HEK293 (cell line): Measurements from ENCODE around the gene OMA1.

Experiments
- CTCF ChIA-PET: fragments of 350-600 bp; formaldehyde crosslinking; extraction: SDS; loops from one replicate; lab custom pipeline; 2021; ENCODE audit warnings: antibody characterized with exemption; lab: Yijun Ruan, JAX
- POLR2A ChIA-PET: fragments of 300-600 bp; formaldehyde crosslinking; extraction: SDS; loops from one replicate; lab custom pipeline; 2020; ENCODE audit warnings: antibody characterized with exemption, inconsistent platforms; lab: Yijun Ruan, JAX
- H3K27ac ChIP-seq: fragments of 200-500 bp; sonication (Bioruptor generic); 2 replicates; pipeline ENCODE4 v1.5.1; 2014; ENCODE audit warnings: low read depth, low read length, control low read depth, inconsistent platforms; ENCODE audit errors: extremely low read depth
- H3K36me3 ChIP-seq, 2 experiments: fragments of 200-500 bp in 1 of 2; sonication (Bioruptor generic) in 1 of 2; 1 replicate in 1 of 2; 2 replicates in 1 of 2; pipeline ENCODE4 v1.5.1; 2014 to 2017; ENCODE audit warnings: inconsistent platforms in 2 of 2, low read length in 2 of 2; ENCODE audit not compliant: control insufficient read depth in 2 of 2, insufficient read depth in 1 of 2
- H3K4me1 ChIP-seq: fragments of 200-500 bp; sonication (Bioruptor generic); 2 replicates; pipeline ENCODE4 v1.5.1; 2014; ENCODE audit warnings: mild to moderate bottlenecking, low read length, inconsistent platforms; ENCODE audit not compliant: control insufficient read depth, insufficient read depth
- H3K4me3 ChIP-seq: 2 replicates; pipeline ENCODE4 v1.5.1; 2011; ENCODE audit warnings: low read depth, mild to moderate bottlenecking, control low read depth, low read length, moderate library complexity
- H3K9me3 ChIP-seq: fragments of 200-500 bp; sonication (Bioruptor generic); 2 replicates; pipeline ENCODE4 v1.5.1; 2014; ENCODE audit warnings: low read depth, low read length, inconsistent platforms; ENCODE audit not compliant: control insufficient read depth, insufficient read depth
- ELK4 ChIP-seq: IDR thresholded peaks from 2 replicates; pipeline ENCODE4 v1.6.1; 2011; ENCODE audit warnings: mild to moderate bottlenecking, low read depth, low read length, borderline replicate concordance
- KLF1 ChIP-seq: fragments of 450-650 bp; formaldehyde crosslinking; IDR thresholded peaks from 2 replicates; pipeline ENCODE4 v1.5.1; 2016; ENCODE audit warnings: missing biosample characterization, missing genetic modification characterization
- KLF8 ChIP-seq: fragments of 450-650 bp; formaldehyde crosslinking; IDR thresholded peaks from 2 replicates; pipeline ENCODE4 v1.5.1; 2016; ENCODE audit warnings: missing biosample characterization, missing genetic modification characterization
- KLF9 ChIP-seq: fragments of 450-650 bp; formaldehyde crosslinking; IDR thresholded peaks from 2 replicates; pipeline ENCODE4 v1.5.1; 2016; ENCODE audit warnings: missing biosample characterization, missing genetic modification characterization, low read depth
- YY1 ChIP-seq: fragments of 450-650 bp; formaldehyde crosslinking; IDR thresholded peaks from 2 replicates; pipeline ENCODE4 v1.5.1; 2018; ENCODE audit warnings: missing biosample characterization, missing genetic modification characterization
- ZBTB17 ChIP-seq: fragments of 450-650 bp; formaldehyde crosslinking; IDR thresholded peaks from 2 replicates; pipeline ENCODE4 v1.5.1; 2016; ENCODE audit warnings: missing biosample characterization, missing genetic modification characterization
- ZFP69B ChIP-seq: fragments of 450-650 bp; formaldehyde crosslinking; IDR thresholded peaks from 2 replicates; pipeline ENCODE4 v1.5.1; 2016; ENCODE audit warnings: missing biosample characterization, missing genetic modification characterization
- ZNF121 ChIP-seq: fragments of 450-650 bp; formaldehyde crosslinking; IDR thresholded peaks from 2 replicates; pipeline ENCODE4 v1.5.1; 2016; ENCODE audit warnings: missing biosample characterization, missing genetic modification characterization
- ZNF16 ChIP-seq: fragments of 450-650 bp; formaldehyde crosslinking; IDR thresholded peaks from 2 replicates; pipeline ENCODE4 v1.5.1; 2016; ENCODE audit warnings: low read depth, missing biosample characterization, missing genetic modification characterization
- ZNF184 ChIP-seq: fragments of 450-650 bp; IDR thresholded peaks from 2 replicates; pipeline ENCODE4 v1.5.1; 2018; ENCODE audit warnings: missing biosample characterization, mild to moderate bottlenecking, missing genetic modification characterization
- ZNF23 ChIP-seq: fragments of 450-650 bp; formaldehyde crosslinking; IDR thresholded peaks from 2 replicates; pipeline ENCODE4 v1.5.1; 2016; ENCODE audit warnings: missing biosample characterization, missing genetic modification characterization, borderline replicate concordance
- ZNF280D ChIP-seq: fragments of 450-650 bp; formaldehyde crosslinking; IDR thresholded peaks from 2 replicates; pipeline ENCODE4 v1.5.1; 2016; ENCODE audit warnings: missing biosample characterization, missing genetic modification characterization
- ZNF335 ChIP-seq: fragments of 450-650 bp; formaldehyde crosslinking; conservative IDR thresholded peaks from 2 replicates; pipeline ENCODE4 v1.5.1; 2016; ENCODE audit warnings: missing biosample characterization, missing genetic modification characterization
- ZNF350 ChIP-seq: fragments of 450-650 bp; formaldehyde crosslinking; IDR thresholded peaks from 2 replicates; pipeline ENCODE4 v1.5.0; 2017; ENCODE audit warnings: missing biosample characterization, mild to moderate bottlenecking, missing genetic modification characterization
- ZNF37A ChIP-seq: fragments of 450-650 bp; IDR thresholded peaks from 2 replicates; pipeline ENCODE4 v1.5.1; 2018; ENCODE audit warnings: missing biosample characterization, missing genetic modification characterization
- ZNF404 ChIP-seq: fragments of 450-650 bp; formaldehyde crosslinking; IDR thresholded peaks from 2 replicates; pipeline ENCODE4 v1.5.1; 2017; ENCODE audit warnings: missing biosample characterization, missing genetic modification characterization
- ZNF530 ChIP-seq: fragments of 450-650 bp; formaldehyde crosslinking; IDR thresholded peaks from 2 replicates; pipeline ENCODE4 v1.5.1; 2016; ENCODE audit warnings: low read depth, missing biosample characterization, missing genetic modification characterization
- ZNF548 ChIP-seq: fragments of 450-650 bp; formaldehyde crosslinking; IDR thresholded peaks from 2 replicates; pipeline ENCODE4 v1.5.1; 2016; ENCODE audit warnings: missing biosample characterization, missing genetic modification characterization
- ZNF555 ChIP-seq: fragments of 450-650 bp; formaldehyde crosslinking; conservative IDR thresholded peaks from 2 replicates; pipeline ENCODE4 v1.5.1; 2017; ENCODE audit warnings: missing biosample characterization, mild to moderate bottlenecking, missing genetic modification characterization, inconsistent platforms
- ZNF596 ChIP-seq: fragments of 450-650 bp; IDR thresholded peaks from 2 replicates; pipeline ENCODE4 v1.5.0; 2018; ENCODE audit warnings: missing biosample characterization, mild to moderate bottlenecking, missing genetic modification characterization, moderate library complexity
- ZNF658 ChIP-seq: fragments of 450-650 bp; formaldehyde crosslinking; IDR thresholded peaks from 2 replicates; pipeline ENCODE4; 2016; ENCODE audit warnings: missing biosample characterization, missing genetic modification characterization
- ZNF707 ChIP-seq: fragments of 450-650 bp; formaldehyde crosslinking; IDR thresholded peaks from 2 replicates; pipeline ENCODE4 v1.5.1; 2016; ENCODE audit warnings: missing biosample characterization, missing genetic modification characterization
- ZNF76 ChIP-seq: fragments of 450-650 bp; formaldehyde crosslinking; IDR thresholded peaks from 2 replicates; pipeline ENCODE4; 2016; ENCODE audit warnings: low read depth, missing biosample characterization, missing genetic modification characterization, borderline replicate concordance
- ZNF791 ChIP-seq: fragments of 450-650 bp; formaldehyde crosslinking; IDR thresholded peaks from 2 replicates; pipeline ENCODE4 v1.5.1; 2016; ENCODE audit warnings: missing biosample characterization, missing genetic modification characterization
- ZNF830 ChIP-seq: fragments of 450-650 bp; IDR thresholded peaks from 2 replicates; pipeline ENCODE4 v1.5.0; 2018; ENCODE audit warnings: missing biosample characterization, missing genetic modification characterization, low read depth, mild to moderate bottlenecking, moderate library complexity
- ZSCAN5A ChIP-seq: fragments of 450-650 bp; formaldehyde crosslinking; IDR thresholded peaks from 2 replicates; pipeline ENCODE4 v1.5.1; 2016; ENCODE audit warnings: missing biosample characterization, missing genetic modification characterization

OMA1 gene

GRCh38 chr1:58441699-58442098, 104.8 kb downstream of the OMA1 start:
- CTCF ChIA-PET: interaction anchor here (0.8 kb wide), 1 partner anchor 1617 kb away, joined by 3 read pairs; no protein-coding TSS in a partner anchor
- Histone ChIP-seq H3K36me3 (no peaks in the 10 kb centered on the region), H3K4me1 (no peaks in the 10 kb centered on the region)
- TF ChIP-seq ZNF404: no peak
- no peak for TF ChIP-seq ZNF184 (tag by site-specific recombination)
- no peak for TF ChIP-seq ZNF530 (tag by site-specific recombination)
- TF ChIP-seq, all 188 proteins: peak for 0
- no peak overlapping the region for H3K4me3 ChIP-seq
- H3K9me3 ChIP-seq: no peaks in the 10 kb centered on the region
- H3K27ac ChIP-seq: no peak overlapping the region
- POLR2A ChIA-PET: interaction anchor here (0.6 kb wide), 1 partner anchor 233 kb away, joined by 4 read pairs; no protein-coding TSS in a partner anchor

GRCh38 chr1:58440696-58441095, 105.8 kb downstream of the OMA1 start:
- POLR2A ChIA-PET: no interaction called here
- Histone ChIP-seq H3K27ac (no peak overlapping the region), H3K36me3 (no peaks in the 10 kb centered on the region), H3K9me3 (no peaks in the 10 kb centered on the region), H3K4me1 (no peaks in the 10 kb centered on the region), H3K4me3 (no peak overlapping the region)
- TF ChIP-seq ZFP69B (no peak), ZNF16 (tag by site-specific recombination) (no peak), ELK4 (no peak), ZNF596 (no peak), ZNF23 (tag by site-specific recombination) (no peak)
- CTCF ChIA-PET: interaction anchor here (0.8 kb wide), 1 partner anchor 1616 kb away, joined by 3 read pairs; no protein-coding TSS in a partner anchor

GRCh38 chr1:58439946-58440345, 106.6 kb downstream of the OMA1 start:
- Histone ChIP-seq H3K27ac (no peak overlapping the region), H3K4me1 (no peaks in the 10 kb centered on the region), H3K4me3 (no peak overlapping the region), H3K9me3 (no peaks in the 10 kb centered on the region), H3K36me3 (no peaks in the 10 kb centered on the region)
- no peak for TF ChIP-seq ZNF350 (tag by site-specific recombination)
- no peak for TF ChIP-seq ZNF658 (tag by site-specific recombination)
- TF ChIP-seq KLF8 (tag by site-specific recombination): no peak
- TF ChIP-seq ZNF121 (tag by site-specific recombination): no peak
- TF ChIP-seq ZNF37A: no peak
- TF ChIP-seq KLF9: no peak
- TF ChIP-seq ZNF707 (tag by site-specific recombination): no peak
- TF ChIP-seq ZNF530 (tag by site-specific recombination): no peak
- no peak for TF ChIP-seq ZNF830
- TF ChIP-seq ZNF335 (tag by site-specific recombination): no peak
- no peak for TF ChIP-seq ZNF555
- no peak for TF ChIP-seq YY1 (tag by site-specific recombination)
- no peak for TF ChIP-seq ZSCAN5A (tag by site-specific recombination)
- no peak for TF ChIP-seq ZNF404
- TF ChIP-seq ZNF76 (tag by site-specific recombination): no peak
- TF ChIP-seq ZNF280D: no peak
- no peak for TF ChIP-seq ZNF548 (tag by site-specific recombination)
- no peak for TF ChIP-seq KLF1 (tag by site-specific recombination)
- TF ChIP-seq ZBTB17 (tag by site-specific recombination): no peak
- TF ChIP-seq ZNF791: no peak
- ChIA-PET POLR2A (no interaction called here), CTCF (interaction anchor here (1.3 kb wide), 1 partner anchor 11 kb away, joined by 3 read pairs; no protein-coding TSS in a partner anchor)
